Stimulated activated CD4-positive, alpha-beta T cell treated with anti-CD3 and anti-CD28 coated beads, Interleukin-15, amount 100 ng/mL, for 48 hours (primary cell): Measurements from ENCODE around the gene MTRF1L.
"Not testable (repeated sequence)": the region's sequence is repeated elsewhere in the genome, so short reads cannot be mapped to it uniquely, and the experiment has no call there.

ENCODE experiments used
- DNase-seq, 2 donors: peaks; one replicate each; pipeline ENCODE4 v3.0.0-alpha.2; 2020; ENCODE audit warnings: low read depth in 2 of 2

MTRF1L gene

GRCh38 chr6:152969688-152970418 is 32.7 kb downstream of the MTRF1L start:
- no peak for DNase-seq

GRCh38 chr6:152966168-152966894 is 36.2 kb downstream of the MTRF1L start:
- not testable (repeated sequence) for DNase-seq

- no peak for DNase-seq
Observed at GRCh38 chr6:152959333-152959732, 43.2 kb downstream of the MTRF1L start.

GRCh38 chr6:152957796-152958195 is 44.7 kb downstream of the MTRF1L start:
- DNase-seq = no peak

- no peak for DNase-seq
Observed at GRCh38 chr6:152954443-152954842, 48.1 kb downstream of the MTRF1L start.

GRCh38 chr6:152952866-152953509 is 49.5 kb downstream of the MTRF1L start:
- no peak for DNase-seq

- DNase-seq = no peak
Observed at GRCh38 chr6:152952045-152952444, 50.5 kb downstream of the MTRF1L start.

- DNase-seq = no peak
Observed at GRCh38 chr6:152950240-152950639, 52.3 kb downstream of the MTRF1L start.

GRCh38 chr6:152948150-152948768 is 54.2 kb downstream of the MTRF1L start:
- DNase-seq = no peak

GRCh38 chr6:152946995-152947394 is 55.5 kb downstream of the MTRF1L start:
- no peak for DNase-seq

- no peak for DNase-seq
Observed at GRCh38 chr6:152946484-152946883, 56.0 kb downstream of the MTRF1L start.

- DNase-seq = no peak
Observed at GRCh38 chr6:152943260-152943897, 59.1 kb downstream of the MTRF1L start.

GRCh38 chr6:152942319-152942869 is 60.1 kb downstream of the MTRF1L start:
- no peak for DNase-seq

- no peak for DNase-seq
Observed at GRCh38 chr6:152941746-152942145, 60.8 kb downstream of the MTRF1L start.
